ENCODE data around the gene PURA. TPM values are rescaled to one million over a fixed set of nuclear protein-coding genes. Genes with fewer than 3 reads are reported as not detected.

Gene PURA
- total and polyA plus RNA-seq, 2 donors (not counting 3 experiments of a cell fraction or from before 2014, with no cell fraction given) = 1.3 to 8.2 TPM

DNA sequence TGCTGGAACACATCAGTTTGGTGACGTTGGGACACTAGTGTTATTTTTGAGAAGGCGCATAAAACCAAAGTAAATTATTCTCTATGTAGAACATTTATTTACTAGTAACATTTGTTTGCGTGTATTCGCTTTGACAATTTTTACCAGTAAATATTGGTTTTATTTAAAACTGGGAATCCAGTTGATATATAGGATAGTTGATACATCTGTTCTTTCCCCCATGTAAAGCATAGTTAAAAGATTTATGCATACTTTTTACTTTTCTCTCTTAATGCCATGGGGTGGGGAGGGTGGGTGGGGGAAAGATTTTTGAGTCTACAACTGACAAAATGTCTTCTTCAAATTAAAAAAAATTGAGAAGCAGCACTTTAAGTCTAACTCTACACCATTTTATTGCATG lies 11.7 kb downstream of the PURA start, which contains the start of gene IGIP:
TSS of gene IGIP (plus strand) at position 301 of the 400 bp plus-strand sequence. CDS start 2,540 bp downstream, outside the sequence.
- dilution Hi-C loops (cut with MboI; ENCODE audit: extremely low pct_ligation_motif_present, low sequenced_read_pairs) (no loop called here), intact Hi-C loops (cut with micrococcal nuclease) (no loop called here)
- Histone ChIP-seq H2AFZ (ENCODE audit: low read depth, low read length) (no peak within 1 kb of the TSS), H3K27me3 (ENCODE audit: control insufficient read depth in 2 of 2, insufficient read depth in 2 of 2, low read length in 2 of 2) (no peaks in the 10 kb centered on the region), H3K9ac (replicated peaks; ENCODE audit: extremely low read depth, insufficient read depth, low read length) (no peak within 1 kb of the TSS), H3K4me2 (ENCODE audit: insufficient read depth, low read length) (no peak within 1 kb of the TSS), H4K20me1 (replicated peaks; ENCODE audit: control insufficient read depth, extremely low read depth, insufficient read depth, low read length) (peaks cover under 1% of the 10 kb centered on the region), H3K4me3 (replicated peaks in 1 of 3; ENCODE audit: insufficient read depth in 1 of 3, low read depth in 1 of 3, low read length in 3 of 3) (no peak within 1 kb of the TSS), H3K9me3 (replicated peaks; ENCODE audit: control insufficient read depth, insufficient read depth, low read length) (no peaks in the 10 kb centered on the region), H3K79me2 (ENCODE audit: control insufficient read depth, insufficient read depth, low read length) (no peaks in the 10 kb centered on the region), H3K9me1 (replicated peaks; ENCODE audit: control insufficient read depth, extremely low read depth, insufficient read depth, low read length) (no peaks in the 10 kb centered on the region), H3K4me1 (ENCODE audit: control insufficient read depth, extremely low read depth, insufficient read depth, low read length) (no peaks in the 10 kb centered on the region), H3K27ac (ENCODE audit: insufficient read depth, low read depth, low read length) (no peak within 1 kb of the TSS), H3K36me3 (ENCODE audit: control insufficient read depth in 2 of 2, extremely low read depth in 1 of 2, insufficient read depth in 2 of 2, low read length in 2 of 2) (no peaks in the 10 kb centered on the region)
- no peak for DNase-seq (ENCODE audit: low read depth, low spot score)
- CTCF ChIA-PET = interaction anchor here (1.9 kb wide), 1 partner anchor 18 kb away, joined by 6 read pairs; no protein-coding TSS in a partner anchor
- FAIRE-seq = no peak
- no TSS peak for BruUV-seq (replicated peaks)
- POLR2A ChIA-PET = no interaction called here
- TF ChIP-seq, protein P1, sequence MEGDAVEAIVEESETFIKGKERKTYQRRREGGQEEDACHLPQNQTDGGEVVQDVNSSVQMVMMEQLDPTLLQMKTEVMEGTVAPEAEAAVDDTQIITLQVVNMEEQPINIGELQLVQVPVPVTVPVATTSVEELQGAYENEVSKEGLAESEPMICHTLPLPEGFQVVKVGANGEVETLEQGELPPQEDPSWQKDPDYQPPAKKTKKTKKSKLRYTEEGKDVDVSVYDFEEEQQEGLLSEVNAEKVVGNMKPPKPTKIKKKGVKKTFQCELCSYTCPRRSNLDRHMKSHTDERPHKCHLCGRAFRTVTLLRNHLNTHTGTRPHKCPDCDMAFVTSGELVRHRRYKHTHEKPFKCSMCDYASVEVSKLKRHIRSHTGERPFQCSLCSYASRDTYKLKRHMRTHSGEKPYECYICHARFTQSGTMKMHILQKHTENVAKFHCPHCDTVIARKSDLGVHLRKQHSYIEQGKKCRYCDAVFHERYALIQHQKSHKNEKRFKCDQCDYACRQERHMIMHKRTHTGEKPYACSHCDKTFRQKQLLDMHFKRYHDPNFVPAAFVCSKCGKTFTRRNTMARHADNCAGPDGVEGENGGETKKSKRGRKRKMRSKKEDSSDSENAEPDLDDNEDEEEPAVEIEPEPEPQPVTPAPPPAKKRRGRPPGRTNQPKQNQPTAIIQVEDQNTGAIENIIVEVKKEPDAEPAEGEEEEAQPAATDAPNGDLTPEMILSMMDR (IDR thresholded peaks at IDR 0.05; ENCODE audit: extremely low read depth in 1 of 2, insufficient read depth in 1 of 2, low read depth in 1 of 2, low read length in 2 of 2) = no peak
- no peak for TF ChIP-seq POLR2AphosphoS5 (IDR thresholded peaks at IDR 0.05; ENCODE audit: insufficient read depth, low read depth, low read length)
- no peak for TF ChIP-seq GATA2 (IDR thresholded peaks at IDR 0.05; ENCODE audit: insufficient read depth, insufficient read length, low read depth, low read length)
- TF ChIP-seq MYC (IDR thresholded peaks at IDR 0.05; ENCODE audit: low read depth, low read length) = no peak
- TF ChIP-seq, protein P2, sequence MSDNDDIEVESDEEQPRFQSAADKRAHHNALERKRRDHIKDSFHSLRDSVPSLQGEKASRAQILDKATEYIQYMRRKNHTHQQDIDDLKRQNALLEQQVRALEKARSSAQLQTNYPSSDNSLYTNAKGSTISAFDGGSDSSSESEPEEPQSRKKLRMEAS (IDR thresholded peaks at IDR 0.05; ENCODE audit: insufficient read depth, insufficient read length) = no peak
- TF ChIP-seq JUN (IDR thresholded peaks at IDR 0.05; ENCODE audit: borderline replicate concordance, insufficient read depth, insufficient read length, low read depth) = no peak
- no peak for TF ChIP-seq EZH2 (IDR thresholded peaks at IDR 0.05; ENCODE audit: borderline replicate concordance, low read depth, low read length, severe bottlenecking)
- no peak for TF ChIP-seq POLR2A (IDR thresholded peaks at IDR 0.05; ENCODE audit: low read depth, low read length)
- TF ChIP-seq FOS (IDR thresholded peaks at IDR 0.05; ENCODE audit: borderline replicate concordance, insufficient read depth, low read length) = no peak
